GM12878 (cell line): Measurements from ENCODE around the gene MLST8.

ENCODE experiments used
- CTCF ChIP-seq, 3 experiments: IDR thresholded peaks in 2 of 3; conservative IDR thresholded peaks in 1 of 3; 2 replicates each; pipeline ENCODE4 v1.5.1; 2011; ENCODE audit warnings: low read depth in 3 of 3, low read length in 3 of 3, mild to moderate bottlenecking in 3 of 3, control low read depth in 2 of 3, moderate library complexity in 2 of 3, inconsistent platforms in 1 of 3, mixed read lengths in 1 of 3; ENCODE audit not compliant: control insufficient read depth in 2 of 3, insufficient read depth in 1 of 3; ENCODE audit errors: extremely low read depth in 1 of 3
- HDAC6 ChIP-seq: fragments of 200-600 bp; sonication (generic); IDR thresholded peaks from one replicate; pipeline ENCODE4 v1.8.0; 2017; ENCODE audit warnings: antibody characterized with exemption; ENCODE audit not compliant: unreplicated experiment
- SIX5 ChIP-seq: IDR thresholded peaks from 2 replicates; pipeline ENCODE4 v1.6.1; 2011; ENCODE audit warnings: mild to moderate bottlenecking, low read depth, low read length, moderate library complexity; ENCODE audit not compliant: severe bottlenecking
- YY1 ChIP-seq: IDR thresholded peaks from 2 replicates; pipeline ENCODE4 v1.6.1; 2011; ENCODE audit warnings: low read depth, mild to moderate bottlenecking, low read length
- ZBTB33 ChIP-seq: fragments of 450-650 bp; IDR thresholded peaks from 2 replicates; pipeline ENCODE4 v1.6.1; 2017; ENCODE audit warnings: mild to moderate bottlenecking

- TF ChIP-seq HDAC6 (no peak), CTCF (IDR thresholded peaks at IDR 0.05 in 2 of 3, conservative IDR thresholded peaks at IDR 0.05 in 1 of 3; ENCODE audit: control insufficient read depth in 2 of 3, extremely low read depth in 1 of 3, insufficient read depth in 1 of 3, low read depth in 3 of 3, low read length in 3 of 3) (no peak), ZBTB33 (no peak), YY1 (no peak), SIX5 (no peak)
These were observed 11.0 kb upstream of the MLST8 start for GRCh38 chr16:2194166-2194834.
